Fibroblast of skin of scalp (primary cell): ENCODE data around the gene RALGAPA2.
A peak's percentile ranks its signal among the peaks of the same experiment; 100 is the strongest.

Experiments used
- DNase-seq: peaks from one replicate; pipeline ENCODE4 v3.0.0-alpha.2; 2013

Gene RALGAPA2

DNA sequence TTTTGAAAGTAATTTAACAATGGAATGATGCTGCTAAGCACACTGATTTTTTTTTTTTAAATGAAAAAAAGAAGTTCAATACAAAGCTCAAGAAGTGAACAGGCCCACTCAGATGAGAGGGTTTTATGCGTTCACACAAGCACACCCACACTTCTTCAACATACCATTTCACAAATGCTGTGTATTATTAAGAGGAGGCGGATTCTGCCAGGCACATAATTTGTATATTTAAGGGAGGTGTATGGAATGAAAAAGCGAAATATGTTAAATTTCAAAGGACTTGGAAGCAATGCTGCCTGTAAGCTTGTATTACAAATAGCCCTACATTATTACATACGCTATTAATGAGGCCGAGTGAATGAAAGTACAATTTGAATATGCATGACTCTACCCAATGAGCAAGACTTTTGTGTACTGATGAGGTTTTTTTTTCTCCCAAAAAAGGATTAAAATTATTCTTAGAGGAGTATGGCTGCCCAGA, 220.6 kb downstream of the RALGAPA2 start:
- DNase-seq = no peak

DNA sequence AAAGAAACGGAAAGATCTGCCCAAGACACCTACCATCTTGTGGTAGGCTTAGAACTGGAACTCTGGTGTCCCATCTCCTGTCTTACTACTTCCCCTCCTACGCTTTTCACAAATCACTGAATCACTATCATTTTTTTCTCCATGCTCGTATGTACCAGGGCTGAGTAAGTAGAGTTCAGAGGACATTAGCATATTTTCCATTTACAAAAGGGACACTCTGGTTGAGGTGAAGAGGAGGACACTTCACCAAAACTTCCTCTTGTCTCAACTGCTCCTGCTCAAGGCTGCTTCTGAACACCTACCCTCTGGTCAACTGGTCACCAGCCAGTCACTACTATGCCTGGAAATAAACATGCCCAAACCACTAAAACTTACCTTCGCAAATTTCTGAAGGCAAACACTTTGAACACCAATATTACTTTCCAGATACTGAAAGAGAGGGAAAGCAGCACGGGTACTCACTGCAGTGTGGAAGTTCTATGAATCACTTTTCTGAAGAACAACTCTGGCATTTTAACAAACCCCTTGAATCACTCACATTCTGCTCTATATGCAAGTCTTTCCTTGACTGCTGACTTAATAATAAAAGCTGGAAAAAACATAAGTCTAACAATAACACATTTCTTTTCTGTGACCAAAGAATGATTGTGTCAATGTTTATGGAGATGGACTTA, 221.2 kb downstream of the RALGAPA2 start:
- peak; percentile 51 for DNase-seq

DNA sequence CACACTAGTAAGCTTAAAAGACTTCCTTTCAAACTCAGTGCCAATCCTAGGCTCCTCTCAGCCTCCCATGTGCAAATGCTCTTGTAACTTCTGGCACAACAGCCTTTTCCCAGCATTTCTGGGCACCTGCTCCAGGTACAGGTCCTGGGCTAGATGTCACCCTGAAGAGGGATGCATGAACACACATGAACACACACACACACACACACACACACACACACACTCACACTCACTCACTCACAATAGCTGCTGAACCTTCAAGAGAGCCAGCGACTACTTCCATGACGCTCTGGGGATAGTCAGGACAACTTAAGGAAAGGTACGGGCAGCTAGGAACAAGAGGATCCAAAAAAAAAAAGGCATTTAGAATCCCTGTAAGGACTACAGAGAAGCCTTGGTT, 221.8 kb downstream of the RALGAPA2 start:
- no peak for DNase-seq

DNA sequence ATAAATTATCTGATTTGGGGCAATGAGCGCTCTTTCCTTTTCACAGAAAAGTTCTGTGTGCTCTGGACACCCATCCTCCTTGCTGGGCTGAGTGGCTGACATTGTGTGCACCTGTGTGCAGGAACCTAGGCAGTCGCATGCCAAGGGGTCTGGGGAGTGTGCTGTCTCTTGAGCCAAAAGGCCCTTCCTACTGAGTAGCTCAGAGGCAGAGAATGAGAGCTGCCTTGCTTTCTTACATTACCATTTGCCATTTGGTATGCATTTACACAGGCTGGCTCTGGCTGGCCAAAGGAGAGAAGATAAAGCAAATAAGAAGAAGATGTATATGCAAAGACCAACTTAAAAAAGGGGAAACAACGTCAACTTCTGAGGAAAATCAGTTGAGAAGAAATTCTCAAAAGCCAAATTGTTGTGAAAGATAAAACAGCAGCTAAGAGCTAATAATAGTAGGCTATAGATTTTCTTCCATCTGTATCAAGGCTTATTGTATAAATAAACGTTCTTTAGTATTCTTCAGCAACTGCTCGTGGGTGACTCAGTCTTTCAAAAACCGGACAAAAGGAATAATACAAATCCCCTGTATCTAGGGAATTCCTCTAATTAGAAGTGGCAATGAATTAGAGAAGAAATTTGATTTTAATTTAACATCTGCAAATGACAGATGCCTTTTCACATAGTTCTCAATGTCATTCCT, 222.6 kb downstream of the RALGAPA2 start:
- DNase-seq = no peak

DNA sequence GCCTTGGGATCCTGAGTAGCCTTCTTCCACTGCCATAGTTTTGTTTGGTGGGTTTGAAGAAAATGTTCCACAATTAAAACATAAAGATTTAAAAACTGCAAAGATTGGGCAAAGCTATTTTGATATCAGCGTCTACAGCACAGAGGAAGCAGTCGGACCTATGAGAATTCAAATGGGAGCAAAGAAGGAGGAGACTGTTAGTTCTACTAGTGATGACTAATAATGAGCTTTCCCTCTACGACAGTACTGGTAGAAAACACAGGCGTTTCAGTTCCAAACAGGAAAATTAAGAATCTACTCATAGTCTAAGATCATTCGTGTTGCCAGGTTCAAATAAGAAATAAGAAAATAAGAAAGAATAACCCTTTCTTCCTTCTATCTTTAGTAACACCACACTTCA, 223.4 kb downstream of the RALGAPA2 start:
- no peak for DNase-seq

DNA sequence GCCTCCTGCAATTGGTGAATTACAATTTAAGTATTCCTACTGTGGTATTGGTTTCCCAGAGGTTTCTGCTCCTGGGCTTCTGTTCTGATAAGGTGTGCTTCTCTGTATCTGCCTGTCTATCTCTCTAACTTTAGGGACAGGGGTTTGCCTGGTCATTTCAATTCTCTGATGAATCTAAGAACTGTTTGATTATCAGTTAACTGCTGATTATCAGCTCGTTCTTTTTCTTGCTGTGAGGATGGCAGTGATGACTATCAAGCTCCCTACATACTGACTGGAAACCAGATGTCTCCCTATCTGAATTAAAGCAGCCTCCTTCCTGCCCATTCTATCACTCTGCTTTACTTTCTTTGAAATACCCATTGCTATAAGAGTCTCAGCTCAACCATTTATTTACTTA, 224.1 kb downstream of the RALGAPA2 start:
- DNase-seq = no peak

DNA sequence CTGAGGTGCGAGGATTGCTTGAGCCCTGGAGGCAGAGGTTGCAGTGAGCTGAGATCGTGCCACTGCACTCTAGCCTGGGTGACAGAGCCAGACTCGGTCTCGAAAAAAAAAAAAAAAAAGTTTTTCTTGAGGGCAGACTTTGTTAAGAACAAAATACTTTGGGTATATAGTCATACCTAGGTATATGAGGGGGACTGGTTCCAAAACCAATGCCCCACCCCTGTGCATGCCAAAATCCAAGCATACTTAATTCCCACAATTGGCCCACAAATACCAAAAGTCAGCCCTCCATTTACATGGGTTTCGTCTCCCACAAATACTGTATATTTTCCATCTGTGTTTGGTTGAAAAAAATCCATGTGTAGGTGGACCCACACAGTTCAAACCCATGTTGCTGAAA, 224.6 kb downstream of the RALGAPA2 start:
- peak; percentile 34 for DNase-seq

DNA sequence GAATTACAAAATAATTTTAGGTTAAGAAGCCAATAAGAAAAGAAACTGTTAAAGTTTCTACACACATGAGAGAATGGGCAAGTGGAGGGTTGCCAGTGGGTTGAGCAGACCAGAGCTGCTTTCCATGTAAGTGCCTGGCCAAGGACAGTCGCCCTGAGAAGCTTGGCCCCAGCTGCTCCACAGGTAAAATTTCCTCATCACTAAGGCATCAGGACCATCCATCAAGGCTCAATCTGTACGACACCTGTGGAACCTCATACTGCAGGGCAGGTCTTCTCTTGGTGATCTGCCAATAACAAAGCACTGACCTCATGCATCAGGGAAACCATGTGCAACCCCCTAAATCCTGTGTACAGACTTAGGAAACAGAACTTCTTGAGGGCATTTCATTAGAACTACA, 229.1 kb downstream of the RALGAPA2 start:
- DNase-seq = no peak

DNA sequence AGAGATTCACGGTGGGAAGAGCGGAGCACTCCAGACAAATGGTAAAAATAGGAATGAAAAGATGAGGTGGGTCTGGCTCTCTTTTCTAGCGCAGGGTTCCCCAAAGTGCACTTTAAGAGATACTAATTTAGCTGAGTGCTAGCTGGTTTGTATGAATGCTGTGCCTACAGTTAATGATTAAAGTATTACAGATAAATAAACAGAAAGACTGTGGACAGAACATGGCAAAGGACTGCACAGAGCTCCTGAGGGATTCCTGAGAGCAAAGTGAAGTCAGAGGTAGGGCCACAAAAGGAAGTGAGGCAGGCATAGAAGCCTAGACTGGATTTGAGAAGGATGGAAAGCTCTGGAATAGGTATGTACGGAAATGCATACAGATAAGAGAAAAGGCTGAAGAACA, 230.0 kb downstream of the RALGAPA2 start:
- DNase-seq = no peak

DNA sequence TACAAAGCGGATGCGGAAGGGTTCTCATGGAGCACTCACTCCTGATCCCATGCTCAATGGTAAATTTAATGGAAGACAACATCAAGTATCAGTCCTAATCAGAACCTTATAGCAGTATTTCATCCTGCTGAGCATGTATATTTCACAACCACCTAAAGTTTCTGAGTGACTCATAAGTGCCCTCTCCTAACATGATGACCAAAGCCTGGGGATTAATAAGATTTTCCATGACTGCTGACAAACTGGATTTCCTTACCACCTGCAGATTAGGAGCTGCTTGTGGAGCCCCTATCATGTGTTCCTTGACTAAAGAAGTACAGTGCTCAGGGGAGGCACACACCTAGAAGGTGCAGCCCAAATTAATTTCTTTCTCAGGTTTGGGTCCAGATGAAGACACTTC, 231.8 kb downstream of the RALGAPA2 start:
- peak; percentile 56 for DNase-seq

DNA sequence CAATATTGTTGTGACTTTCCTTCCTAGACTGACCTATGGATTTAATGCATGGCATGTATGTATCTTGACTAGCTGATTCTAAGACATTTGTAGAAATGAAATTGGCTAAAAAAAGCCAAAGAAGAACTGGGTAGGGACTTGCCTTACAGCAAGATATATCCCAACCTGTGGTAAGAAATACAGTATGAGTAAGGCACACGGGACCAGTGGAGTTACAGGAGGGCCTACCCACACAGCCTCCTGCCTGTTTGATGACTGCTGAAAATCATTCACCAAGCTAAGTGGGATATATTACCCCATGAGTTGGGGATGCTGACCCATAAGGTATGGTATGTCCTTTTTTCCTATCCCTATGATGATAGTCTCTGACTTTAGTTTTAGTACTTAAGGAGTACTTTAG, 232.3 kb downstream of the RALGAPA2 start:
- DNase-seq = no peak

DNA sequence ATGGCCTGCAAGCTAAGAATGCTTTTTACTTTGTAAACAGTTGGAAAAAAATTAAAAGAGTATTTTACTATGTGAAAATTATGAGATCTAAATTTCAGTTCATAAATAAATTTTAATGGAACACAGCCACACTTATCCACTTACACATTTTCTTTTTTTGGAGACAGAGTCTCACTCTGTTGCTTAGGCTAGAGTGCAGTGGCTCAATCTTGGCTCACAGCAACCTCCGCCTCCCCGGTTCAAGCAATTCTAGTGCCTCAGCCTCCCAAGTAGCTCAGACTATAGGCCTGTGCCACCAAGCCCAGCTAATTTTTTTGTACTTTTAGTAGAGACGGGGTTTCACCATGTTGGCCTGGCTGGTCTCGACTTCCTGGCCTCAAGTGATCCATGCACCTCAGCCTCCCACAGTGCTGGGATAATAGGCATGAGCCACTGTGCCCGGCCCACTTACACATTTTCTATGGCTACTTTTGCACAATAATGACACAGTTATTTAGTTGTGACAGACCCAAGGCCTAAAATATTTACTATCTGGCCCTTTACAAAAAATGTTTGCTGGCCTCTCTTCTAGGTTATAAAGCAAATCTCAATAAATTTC, 234.9 kb downstream of the RALGAPA2 start:
- DNase-seq = no peak

DNA sequence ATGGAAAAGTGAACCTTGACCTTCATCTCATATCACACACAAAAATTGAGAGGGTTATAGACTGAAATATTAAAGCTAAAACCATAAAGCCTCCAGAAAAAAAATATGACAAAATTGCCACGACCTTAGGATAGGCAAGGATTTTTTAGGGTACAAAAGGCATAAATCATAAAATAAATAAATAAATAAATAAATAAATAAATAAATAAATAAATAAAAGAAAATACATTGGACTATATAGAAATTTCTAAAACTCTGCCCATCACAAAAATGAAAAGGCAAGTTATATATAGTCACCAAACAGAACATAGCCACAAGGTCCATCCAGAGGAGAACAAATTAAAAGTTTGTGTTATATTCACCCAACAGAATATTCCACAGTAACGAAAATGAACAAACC, 235.9 kb downstream of the RALGAPA2 start:
- no peak for DNase-seq

DNA sequence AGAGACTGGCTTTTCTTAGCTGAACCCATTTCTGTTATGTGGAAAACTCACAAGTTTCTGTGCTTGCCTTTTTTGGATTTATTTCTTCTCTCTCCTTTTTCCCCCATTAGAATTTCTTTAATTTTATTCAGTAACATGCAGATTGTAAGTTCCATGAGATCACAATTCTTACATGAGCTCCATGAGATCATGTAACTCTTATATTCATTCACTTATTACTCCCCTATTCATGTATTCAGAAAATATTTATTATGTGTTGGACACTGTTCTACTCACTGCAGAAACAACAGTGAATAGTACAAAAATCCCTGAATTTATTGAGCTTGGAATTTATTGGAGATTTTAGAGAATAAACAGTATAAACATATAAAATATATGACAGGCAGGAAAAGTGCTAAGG, 238.8 kb downstream of the RALGAPA2 start:
- DNase-seq = no peak

DNA sequence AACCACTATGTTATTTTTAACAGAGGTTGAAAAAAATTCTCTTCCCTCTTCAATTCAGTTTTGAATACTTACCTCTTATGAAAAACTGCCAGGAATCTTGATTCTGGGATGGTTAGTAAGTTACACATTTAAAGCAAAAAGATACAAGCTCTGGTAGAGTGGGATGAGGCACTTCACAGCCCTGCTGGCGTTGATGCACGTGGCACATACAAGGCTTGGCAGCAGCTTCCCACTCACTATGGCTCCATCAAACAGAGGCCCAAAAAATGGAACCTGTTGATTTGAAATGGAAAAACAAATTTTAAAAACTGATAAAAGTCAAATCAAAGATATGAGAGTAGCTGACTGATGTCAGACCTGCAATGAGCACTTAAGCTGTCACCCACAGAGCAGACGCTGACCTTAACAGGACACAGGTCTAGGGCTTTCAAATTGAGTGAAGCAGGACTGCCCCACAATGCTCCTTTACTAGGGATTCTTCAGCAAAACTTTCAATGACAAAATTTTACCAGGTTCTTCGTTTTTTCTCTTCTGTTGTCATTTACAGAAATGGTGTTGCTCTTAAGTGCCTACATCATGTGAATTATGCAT, 239.7 kb downstream of the RALGAPA2 start:
- no peak for DNase-seq

DNA sequence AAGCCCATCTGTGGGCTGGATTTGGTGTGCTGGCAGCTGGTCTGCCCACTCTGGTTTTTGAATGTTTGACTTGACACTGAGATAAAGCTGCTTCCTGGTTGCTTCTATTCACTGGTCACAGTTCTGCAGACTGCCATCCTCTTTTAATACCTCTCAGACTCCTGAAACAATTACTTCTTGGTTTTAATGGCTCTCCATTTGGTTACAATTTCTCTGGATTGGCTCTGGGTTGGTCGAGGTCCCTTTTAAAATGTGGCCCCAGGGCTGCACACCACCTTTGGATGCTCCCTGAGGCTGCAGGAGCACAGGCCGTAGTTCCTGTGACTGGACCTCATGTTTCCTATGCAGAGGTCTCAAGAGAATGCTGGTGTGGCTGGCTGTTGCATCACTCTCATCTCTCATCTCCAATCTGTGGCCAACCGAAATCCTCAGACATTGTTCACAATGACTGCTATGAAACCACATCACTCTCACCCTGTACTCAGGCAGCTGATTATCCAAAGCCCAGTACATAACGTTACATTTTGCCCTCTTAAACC, 246.0 kb downstream of the RALGAPA2 start:
- DNase-seq = peak; percentile 83

DNA sequence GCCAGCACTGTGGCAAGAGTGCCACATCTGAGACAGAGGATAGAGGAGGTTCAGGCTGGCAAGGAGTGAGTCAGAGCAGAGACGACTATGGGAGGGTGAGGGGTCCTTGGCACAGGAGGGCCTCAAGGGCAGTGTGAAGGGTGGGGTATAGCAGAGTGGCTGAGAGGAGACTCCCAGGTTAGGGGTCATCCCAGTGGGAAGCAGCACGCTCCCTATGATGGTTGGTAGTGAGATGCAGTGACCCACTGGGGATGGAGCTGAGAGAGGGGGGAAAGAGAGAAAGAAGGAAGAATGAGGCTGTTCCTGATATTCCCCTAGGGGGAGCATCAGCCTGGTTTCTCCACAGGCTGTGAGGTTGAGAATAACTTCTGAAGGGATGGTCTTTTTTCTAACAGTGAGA, 247.2 kb downstream of the RALGAPA2 start:
- DNase-seq = peak; percentile 18

DNA sequence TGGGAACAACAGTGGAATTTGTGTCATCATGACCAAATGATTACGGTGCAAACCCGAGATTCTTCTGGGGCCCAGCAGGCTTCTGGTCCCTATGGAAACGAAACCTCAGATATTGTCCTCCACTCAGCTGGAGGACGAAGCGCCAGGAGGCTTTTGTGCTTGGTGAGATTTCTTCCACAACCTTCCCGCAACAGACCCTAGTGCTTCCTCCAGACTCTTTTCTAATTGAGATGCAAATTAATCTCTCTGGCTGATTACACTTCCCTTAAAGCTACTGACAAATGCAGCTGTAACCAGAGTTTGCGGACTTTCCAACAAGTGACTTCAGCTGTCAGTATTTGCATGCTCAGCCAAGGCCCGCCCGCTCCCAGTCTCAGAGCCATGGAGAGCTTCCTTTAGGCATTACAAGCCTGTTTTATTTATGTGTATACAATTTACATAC, 248.5 kb downstream of the RALGAPA2 start:
- peak; percentile 36 for DNase-seq

DNA sequence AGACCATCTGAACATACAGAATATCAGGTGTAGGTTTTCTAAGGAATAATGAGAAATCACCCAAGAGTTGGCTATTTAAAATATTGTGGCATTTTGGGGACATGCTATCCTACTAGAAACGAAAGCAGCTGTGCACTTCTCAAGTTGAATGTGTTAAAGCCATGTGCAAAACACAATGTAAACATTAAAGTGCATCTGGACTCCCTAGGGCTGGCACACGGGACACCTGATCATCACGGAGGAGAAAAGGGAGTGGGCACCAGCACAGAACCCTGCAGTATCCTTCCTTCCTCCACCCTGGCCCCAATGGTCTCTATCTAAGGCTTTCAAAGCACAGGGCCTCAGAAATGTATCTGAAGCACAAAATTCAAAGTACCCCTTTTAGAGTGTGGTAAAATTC, 250.3 kb downstream of the RALGAPA2 start:
- no peak for DNase-seq

DNA sequence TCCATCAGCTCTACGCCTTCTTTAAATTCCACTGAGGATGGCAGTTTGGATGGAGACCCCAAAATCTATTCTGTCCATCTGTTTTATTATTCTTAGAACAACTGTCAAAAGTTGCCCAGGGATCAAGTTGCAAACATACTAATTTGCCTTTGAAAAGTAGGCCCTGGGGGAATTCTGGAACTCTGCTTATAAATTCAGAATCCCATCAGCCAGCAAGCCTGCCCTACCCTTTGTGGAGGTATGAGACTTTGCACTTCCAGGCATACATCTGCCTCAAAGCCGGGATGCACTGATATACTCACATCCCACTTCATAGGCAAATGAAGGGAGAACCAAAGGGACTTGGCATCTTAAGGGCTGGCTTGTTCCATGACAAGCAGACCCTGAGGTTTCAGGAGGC, 250.9 kb downstream of the RALGAPA2 start:
- DNase-seq = no peak

DNA sequence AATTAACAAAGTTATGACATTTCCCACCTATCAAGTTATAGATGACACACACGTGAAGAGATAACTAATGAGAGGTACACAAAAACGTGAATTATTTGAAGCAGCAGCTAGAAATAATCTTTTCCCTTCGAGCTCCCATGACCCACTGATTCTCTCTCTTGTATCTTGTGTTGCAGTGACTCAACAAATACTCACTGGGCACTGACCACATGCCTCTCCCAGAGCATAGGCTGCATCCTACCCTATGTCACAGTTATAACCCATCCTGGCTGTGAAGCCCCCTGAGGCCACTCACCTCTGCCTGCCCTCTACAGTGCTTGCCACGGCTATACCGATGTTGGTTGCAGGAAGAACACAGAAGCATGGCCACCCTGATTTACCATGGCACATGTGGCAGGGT, 252.7 kb downstream of the RALGAPA2 start:
- DNase-seq = no peak

DNA sequence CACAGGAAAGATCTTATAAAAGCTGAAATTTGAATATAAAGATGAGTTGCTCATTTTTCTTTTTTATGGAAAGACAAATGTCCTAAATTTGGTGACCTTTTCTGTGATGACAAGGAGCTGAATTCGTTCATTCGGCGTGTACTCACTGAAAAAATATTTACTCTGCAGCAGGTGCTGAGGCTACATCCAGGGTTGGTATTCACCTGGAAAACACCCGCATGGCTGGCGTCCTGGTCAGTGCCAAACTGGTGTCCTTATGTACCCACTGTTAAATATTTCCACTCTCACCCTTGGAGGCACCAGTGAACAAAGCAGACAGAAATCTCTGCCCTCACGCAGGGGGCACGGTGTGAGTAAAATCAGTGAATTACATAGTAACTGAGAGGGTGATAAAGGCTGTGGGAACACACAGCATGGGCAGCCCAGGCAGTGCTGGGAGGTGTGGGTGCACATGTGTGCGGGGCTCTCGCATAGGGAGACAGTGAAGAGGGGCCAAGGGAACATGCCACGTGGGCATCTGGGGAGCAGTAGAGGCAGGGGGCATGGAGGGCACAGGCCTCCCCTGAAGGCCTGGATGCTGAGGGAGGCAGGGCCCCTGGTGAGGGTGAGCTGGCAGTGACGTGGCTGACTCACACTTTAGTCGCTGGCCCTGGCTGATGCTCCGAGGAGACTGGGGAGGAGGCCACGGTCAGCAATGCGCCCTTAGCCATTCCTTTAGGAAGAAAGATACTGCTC, 254.9 kb downstream of the RALGAPA2 start:
- peak; percentile 17 for DNase-seq

DNA sequence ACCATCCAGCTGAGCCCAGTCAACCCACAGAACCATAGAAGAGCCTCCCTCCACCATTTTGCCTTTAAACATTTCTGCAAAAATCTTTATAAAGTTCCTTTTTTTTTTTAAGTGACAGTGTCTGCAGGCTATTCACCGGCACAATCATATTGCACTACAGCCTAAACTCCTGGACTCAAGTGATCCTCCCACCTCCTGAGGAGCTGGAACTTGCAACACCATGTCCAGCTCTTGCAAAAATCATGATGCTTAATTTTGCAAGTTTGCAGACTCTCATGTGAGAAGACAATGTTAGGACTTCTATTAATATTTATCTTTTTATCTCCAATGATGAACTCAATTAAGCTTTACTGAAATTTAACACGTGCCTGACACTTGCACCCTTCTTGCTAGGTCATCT, 255.7 kb downstream of the RALGAPA2 start:
- DNase-seq = no peak
